Thymus (tissue), 11 donors: Measurements from ENCODE around the gene PDGFA. TPM values are rescaled to one million over a fixed set of nuclear protein-coding genes. Genes with fewer than 3 reads are reported as not detected.

Experiments
- DNase-seq, 9 donors: peaks; one replicate each; pipeline ENCODE4 v3.0.0-alpha.2; 2013; ENCODE audit warnings: low spot score in 9 of 9, low read depth in 6 of 9, missing footprints in 1 of 9
- H3K27ac ChIP-seq, 2 donors: one replicate each; pipeline ENCODE4 v1.5.1; 2013; ENCODE audit warnings: control low read depth in 1 of 2, low read depth in 1 of 2, low read length in 1 of 2, mild to moderate bottlenecking in 1 of 2, moderate library complexity in 1 of 2
- H3K27me3 ChIP-seq, 2 donors: one replicate each; pipeline ENCODE4 v1.5.1; 2013; ENCODE audit warnings: low read length in 1 of 2; ENCODE audit not compliant: control insufficient read depth in 2 of 2, insufficient read depth in 1 of 2
- H3K36me3 ChIP-seq, 2 donors: one replicate each; pipeline ENCODE4 v1.5.1; 2013; ENCODE audit warnings: low read length in 1 of 2, mild to moderate bottlenecking in 1 of 2, moderate library complexity in 1 of 2; ENCODE audit not compliant: control insufficient read depth in 2 of 2, insufficient read depth in 2 of 2
- H3K4me1 ChIP-seq, 2 donors: one replicate each; pipeline ENCODE4 v1.5.1; 2013; ENCODE audit warnings: low read length in 2 of 2; ENCODE audit not compliant: control insufficient read depth in 2 of 2, insufficient read depth in 2 of 2
- H3K4me3 ChIP-seq, 2 donors: one replicate each; pipeline ENCODE4 v1.5.1; 2013; ENCODE audit warnings: low read length in 2 of 2, control low read depth in 1 of 2, mild to moderate bottlenecking in 1 of 2
- H3K9me3 ChIP-seq, 2 donors: one replicate each; pipeline ENCODE4 v1.5.1; 2013; ENCODE audit warnings: low read length in 1 of 2, mild to moderate bottlenecking in 1 of 2; ENCODE audit not compliant: control insufficient read depth in 2 of 2, insufficient read depth in 1 of 2
- WGBS: extraction: QIAGEN DNeasy Blood & Tissue Kit; methylation state at CpG from one replicate; pipeline ENCODE4 v1.1.7; 2013; 5-methylcytosine and 5-hydroxymethylcytosine counted together
- polyA plus RNA-seq: library from polyadenylated mRNA; stranded (reverse); fragments of 200-250 nt; gene quantifications from one replicate; pipeline ENCODE4 v1.2.3, GENCODE V29; 2013
- total RNA-seq: library from RNA; stranded (reverse); fragments of 120-200 nt; gene quantifications from one replicate; pipeline ENCODE4 v1.2.4, GENCODE V29; 2013
- donor health status: healthy.

The PDGFA gene
- total and polyA plus RNA-seq, 2 donors = 8.1 to 15.1 TPM

GRCh38 chr7:528451-528850 is 8.8 kb upstream of the PDGFA start:
- Histone ChIP-seq H3K27ac (no peak overlapping the region), H3K4me1 (no peaks in the 10 kb centered on the region), H3K36me3 (no peaks in the 10 kb centered on the region), H3K9me3 (peaks cover 0 to 4% of the 10 kb centered on the region in 2 donors), H3K4me3 (no peak overlapping the region), H3K27me3 (peaks cover 15 to 48% of the 10 kb centered on the region in 2 donors)
- no peak for DNase-seq
- WGBS = 98% methylated on average over 2 of the region's 2 CpGs

- no peaks in the 10 kb centered on the region for H3K36me3 ChIP-seq
- H3K9me3 ChIP-seq = peaks cover 0 to 9% of the 10 kb centered on the region in 2 donors
- H3K27ac ChIP-seq = no peak overlapping the region
- peaks cover under 1% of the 10 kb centered on the region in 2 donors for H3K4me1 ChIP-seq
- DNase-seq = no peak
- no peak overlapping the region for H3K4me3 ChIP-seq
- 95% methylated on average over 4 of the region's 4 CpGs for WGBS
- peaks cover 23 to 55% of the 10 kb centered on the region in 2 donors for H3K27me3 ChIP-seq
These were observed 8.1 kb upstream of the PDGFA start for GRCh38 chr7:527723-528122.

GRCh38 chr7:526460-527034 is 6.9 kb upstream of the PDGFA start:
- no peak overlapping the region for H3K4me3 ChIP-seq
- no peak overlapping the region for H3K27ac ChIP-seq
- 95% methylated on average over 22 of the region's 22 CpGs for WGBS
- H3K9me3 ChIP-seq = peaks cover 0 to 10% of the 10 kb centered on the region in 2 donors
- peaks cover 34 to 64% of the 10 kb centered on the region in 2 donors for H3K27me3 ChIP-seq
- DNase-seq = no peak
- peaks cover 6 to 8% of the 10 kb centered on the region in 2 donors for H3K4me1 ChIP-seq
- no peaks in the 10 kb centered on the region for H3K36me3 ChIP-seq

DNA sequence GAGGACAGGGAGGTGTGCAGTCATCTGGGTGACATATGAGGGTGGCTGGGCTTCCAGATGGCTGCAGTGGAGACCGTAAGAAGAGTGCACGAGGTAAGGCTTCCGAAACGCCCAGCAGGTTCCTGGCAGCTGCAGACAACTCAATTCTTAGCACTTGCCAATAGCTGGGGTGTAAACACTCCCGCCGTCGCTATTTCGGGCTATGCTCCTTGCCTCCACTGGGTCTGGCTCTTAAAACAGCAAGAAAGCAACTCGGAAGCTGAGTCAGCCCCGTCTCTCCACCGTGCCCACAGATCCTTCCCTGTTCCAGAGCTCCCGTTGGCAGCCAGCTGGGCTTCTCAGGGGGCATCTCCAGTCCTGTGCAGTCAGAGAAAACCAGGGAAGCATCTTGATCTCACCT is 6.1 kb upstream of the PDGFA start:
- DNase-seq = no peak
- Histone ChIP-seq H3K36me3 (no peaks in the 10 kb centered on the region), H3K4me1 (peaks cover 6 to 16% of the 10 kb centered on the region in 2 donors), H3K27ac (no peak overlapping the region), H3K4me3 (no peak overlapping the region), H3K9me3 (peaks cover 0 to 10% of the 10 kb centered on the region in 2 donors), H3K27me3 (peaks cover 43 to 72% of the 10 kb centered on the region in 2 donors)
- 91% methylated on average over 12 of the region's 12 CpGs for WGBS

GRCh38 chr7:524800-525199 is 5.2 kb upstream of the PDGFA start:
- no peak for DNase-seq
- Histone ChIP-seq H3K27me3 (peaks cover 52 to 75% of the 10 kb centered on the region in 2 donors), H3K4me1 (peaks cover 6 to 17% of the 10 kb centered on the region in 2 donors), H3K9me3 (peaks cover 0 to 10% of the 10 kb centered on the region in 2 donors), H3K27ac (no peak overlapping the region), H3K4me3 (no peak overlapping the region), H3K36me3 (no peaks in the 10 kb centered on the region)
- WGBS = 95% methylated on average over 9 of the region's 9 CpGs

DNA sequence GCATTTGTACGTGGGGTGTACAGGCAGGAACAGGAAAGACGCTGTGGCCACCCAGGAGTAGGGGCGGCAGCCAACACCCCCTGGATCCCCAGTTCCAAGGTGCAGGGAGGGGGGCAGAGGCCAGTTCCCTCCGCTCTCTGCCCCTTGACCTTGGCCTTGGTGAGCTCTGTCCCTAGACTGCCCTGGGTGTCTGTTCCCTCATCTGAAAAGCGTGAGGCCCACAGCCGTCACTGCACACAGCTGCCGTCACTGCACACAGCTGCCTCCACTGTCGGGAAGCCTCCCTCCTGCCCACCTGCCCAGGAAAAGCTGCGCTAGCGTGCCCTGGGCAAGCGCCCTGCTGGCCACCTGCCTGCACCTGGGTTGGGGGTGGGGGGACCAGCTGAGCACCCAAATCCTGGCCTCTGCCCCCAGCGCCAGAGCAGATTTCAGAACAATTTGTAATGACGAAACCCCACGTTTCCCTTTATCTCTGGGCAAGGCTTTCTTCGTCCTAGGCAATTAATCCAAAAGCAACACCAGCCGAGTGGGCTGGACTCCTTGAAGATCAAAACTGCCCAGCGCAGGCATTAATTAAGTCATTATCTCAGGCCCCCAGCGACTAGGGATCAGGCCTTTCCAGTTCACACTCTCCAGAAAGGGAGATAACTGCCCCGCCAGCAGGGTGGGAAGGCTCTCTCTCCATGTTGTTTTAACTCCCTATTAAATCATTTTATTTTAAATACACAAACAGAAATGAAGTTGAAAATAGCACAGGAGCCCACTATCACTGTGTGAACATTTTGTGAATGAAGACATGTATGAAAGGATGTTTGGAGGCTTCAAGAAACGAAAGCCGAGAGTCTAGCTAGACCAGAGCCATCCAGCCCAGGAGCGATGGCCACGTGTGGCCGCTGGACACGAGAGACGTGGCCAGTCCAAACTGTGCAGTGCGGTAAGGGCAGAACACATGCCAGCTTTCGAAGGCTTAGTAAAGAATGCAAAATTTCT is 4.0 kb upstream of the PDGFA start:
- DNase-seq = no peak
- Histone ChIP-seq H3K36me3 (no peaks in the 10 kb centered on the region), H3K9me3 (peaks cover 0 to 10% of the 10 kb centered on the region in 2 donors), H3K4me1 (peaks cover 6 to 17% of the 10 kb centered on the region in 2 donors), H3K27me3 (peaks cover 64 to 80% of the 10 kb centered on the region in 2 donors), H3K4me3 (no peak overlapping the region), H3K27ac (no peak overlapping the region)
- WGBS = 77% methylated on average over 28 of the region's 28 CpGs

DNA sequence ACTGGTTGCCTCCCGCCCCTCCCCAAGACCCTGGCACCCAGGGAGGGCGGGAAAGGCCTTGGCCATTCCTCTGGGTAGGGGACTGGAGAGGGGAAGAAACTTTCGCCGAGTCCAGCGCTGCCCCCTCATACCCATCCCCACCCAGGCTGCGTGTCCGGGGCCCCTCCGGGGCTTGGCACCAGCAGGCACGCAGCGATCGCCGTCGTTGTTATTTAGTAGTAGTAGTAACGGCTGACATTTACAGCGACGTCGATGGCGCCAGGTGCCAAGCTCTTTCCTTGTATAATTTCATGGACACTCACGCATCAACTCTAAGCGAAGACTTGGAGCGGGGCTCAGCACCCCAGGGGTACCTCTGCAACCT is 3.3 kb upstream of the PDGFA start:
- 25% methylated on average over 21 of the region's 21 CpGs for WGBS
- Histone ChIP-seq H3K27ac (no peak overlapping the region), H3K9me3 (peaks cover 0 to 10% of the 10 kb centered on the region in 2 donors), H3K27me3 (peaks cover 71 to 87% of the 10 kb centered on the region in 2 donors), H3K36me3 (no peaks in the 10 kb centered on the region), H3K4me3 (no peak overlapping the region), H3K4me1 (peaks cover 6 to 18% of the 10 kb centered on the region in 2 donors)
- no peak for DNase-seq

DNA sequence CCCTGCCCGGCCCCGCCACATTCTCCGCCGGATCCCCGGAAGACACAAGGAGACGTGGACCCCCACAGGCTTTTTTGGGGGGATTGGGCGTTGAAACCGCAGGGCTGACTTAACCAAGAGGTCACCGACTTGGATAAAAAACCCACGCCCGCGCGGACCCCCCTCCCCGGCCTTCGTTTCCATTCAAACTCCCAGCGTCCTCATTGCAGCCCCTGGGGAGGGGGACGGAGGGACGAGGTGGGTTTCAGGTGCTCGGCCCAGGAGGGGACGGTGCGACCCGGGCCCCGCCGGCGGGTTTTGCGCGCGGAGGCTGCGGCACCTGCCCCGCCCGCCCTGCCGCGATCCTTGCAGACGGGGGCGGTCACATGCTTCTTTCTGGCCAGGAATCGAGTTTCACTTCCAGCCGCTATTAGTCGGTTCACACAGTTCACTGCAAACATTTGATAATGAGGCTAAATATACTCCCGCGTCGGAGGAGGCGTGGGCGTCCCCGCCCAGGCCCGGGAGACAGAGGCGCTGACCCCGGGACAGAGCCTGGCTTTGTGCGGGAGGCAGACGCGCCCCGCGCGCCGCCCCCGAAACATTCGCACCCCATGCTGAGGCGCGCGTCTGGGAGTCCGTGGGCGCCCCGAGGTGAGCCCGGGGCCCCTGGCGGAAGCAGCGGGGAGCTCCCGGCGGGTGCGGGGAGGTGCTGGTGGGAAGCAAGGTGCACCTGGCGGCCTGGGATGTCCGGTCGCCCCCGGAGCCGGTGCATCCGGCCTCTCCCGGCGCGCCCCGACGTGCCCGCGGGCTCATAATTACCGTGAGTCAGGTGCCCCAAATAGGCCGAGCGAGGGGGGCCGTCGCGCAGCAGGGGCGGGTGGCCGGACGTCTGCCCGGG is 2.7 kb upstream of the PDGFA start:
- H3K4me1 ChIP-seq = peaks cover 6 to 20% of the 10 kb centered on the region in 2 donors
- peaks cover 77 to 91% of the 10 kb centered on the region in 2 donors for H3K27me3 ChIP-seq
- no peak for DNase-seq
- 1% methylated on average over 91 of the region's 91 CpGs for WGBS
- peak overlapping the region in 1 of 2 donors; percentile 34 for H3K4me3 ChIP-seq
- H3K36me3 ChIP-seq = no peaks in the 10 kb centered on the region
- H3K27ac ChIP-seq = no peak overlapping the region
- H3K9me3 ChIP-seq = peaks cover 0 to 10% of the 10 kb centered on the region in 2 donors
